CD4-positive, alpha-beta T cell treated with Interleukin-6 for 4 hours (primary cell): ENCODE results near the gene LAT.
A peak's percentile ranks its signal among the peaks of the same experiment; 100 is the strongest.
"Not testable (repeated sequence)": the region's sequence is repeated elsewhere in the genome, so short reads cannot be mapped to it uniquely, and the experiment has no call there.

ENCODE experiments used
- DNase-seq: peaks from one replicate; pipeline ENCODE4 v3.0.0-alpha.2; 2020; ENCODE audit warnings: mixed read lengths

Gene LAT

DNA sequence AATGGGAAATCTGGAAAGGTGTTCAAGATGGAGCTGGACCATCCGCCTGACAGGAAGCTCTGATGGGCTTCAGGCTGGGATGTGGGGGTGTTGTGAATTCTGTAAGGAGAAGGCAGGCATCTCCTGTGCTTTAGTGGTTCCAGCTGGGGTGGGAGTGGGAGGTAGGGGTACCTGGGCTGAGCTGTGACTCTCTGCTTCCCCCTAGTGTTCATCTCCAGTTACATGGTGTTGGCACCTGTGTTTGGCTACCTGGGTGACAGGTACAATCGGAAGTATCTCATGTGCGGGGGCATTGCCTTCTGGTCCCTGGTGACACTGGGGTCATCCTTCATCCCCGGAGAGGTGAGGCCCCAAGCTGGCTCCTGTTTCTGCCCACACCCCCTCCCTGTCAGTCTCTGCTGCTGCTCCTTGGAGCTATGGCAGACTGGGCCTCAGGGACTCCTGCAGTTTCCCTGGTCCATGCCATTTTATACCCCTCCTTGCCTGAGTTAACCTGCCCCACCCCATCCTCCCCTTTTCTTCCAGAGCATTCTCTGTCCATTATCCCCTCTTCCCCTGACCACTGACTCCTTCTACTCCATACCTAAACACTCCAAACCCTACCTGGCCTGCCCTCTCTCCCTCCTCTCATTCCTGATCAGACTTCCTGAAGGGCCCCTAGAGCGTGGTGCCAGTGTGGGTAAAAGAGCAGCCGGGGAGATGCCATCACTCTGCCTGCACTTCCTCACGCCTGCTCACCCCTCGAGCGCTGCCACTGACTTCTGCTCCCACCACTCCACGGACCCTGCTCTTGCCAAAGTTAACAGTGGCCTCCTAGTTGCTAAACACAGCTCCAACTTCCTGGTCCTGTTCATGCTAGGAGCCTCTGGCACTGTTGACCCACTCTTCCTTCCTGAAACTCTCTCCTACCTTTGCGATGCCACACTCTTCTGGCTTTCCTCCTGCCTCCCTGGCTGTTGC lies 6.9 kb upstream of the LAT start:
- DNase-seq: peak; percentile 60

- DNase-seq: peak; percentile 29
Observed at GRCh38 chr16:28980330-28980729, 4.5 kb upstream of the LAT start.

DNA sequence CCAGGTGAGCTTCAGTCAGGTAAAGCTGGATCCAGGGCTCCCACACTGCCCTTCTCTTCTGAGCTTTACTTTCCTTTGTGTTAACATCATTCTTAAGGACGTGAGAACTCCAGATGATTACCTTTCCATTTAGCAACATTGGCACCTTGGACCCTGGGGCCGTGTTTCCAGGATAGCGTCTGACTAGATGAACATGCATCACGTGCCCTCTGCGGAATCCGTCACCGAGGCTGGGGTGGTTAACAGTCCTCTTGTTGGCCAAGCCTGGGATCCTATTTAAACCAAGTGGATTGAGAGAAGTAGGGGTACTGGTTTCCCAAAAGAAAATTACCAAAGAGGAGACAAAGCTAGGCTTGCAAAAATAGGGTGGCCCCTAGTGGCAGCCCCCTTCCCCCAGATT lies 3.9 kb upstream of the LAT start:
- no peak for DNase-seq

DNA sequence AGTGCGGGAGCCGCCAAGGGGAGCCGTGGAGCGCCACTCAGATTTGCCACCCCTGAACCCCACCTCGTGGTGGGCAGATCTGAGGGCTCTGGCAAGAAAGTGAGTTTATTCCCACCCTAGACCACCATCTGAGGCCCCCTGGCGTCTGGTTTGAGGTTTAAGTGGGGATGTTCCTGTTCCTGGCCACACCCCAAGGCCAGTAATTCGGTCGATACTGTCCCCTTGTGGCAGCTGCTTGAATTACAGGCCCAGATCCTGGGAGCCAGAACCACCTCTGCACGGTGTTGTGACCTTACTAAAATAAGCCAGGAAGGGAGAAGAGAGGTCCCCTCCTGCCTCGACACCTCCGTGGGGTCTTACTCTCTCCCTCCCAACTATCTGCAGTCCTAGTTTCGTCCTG lies 3.3 kb upstream of the LAT start:
- DNase-seq: peak; percentile 41

GRCh38 chr16:28982418-28982817 lies 2.4 kb upstream of the LAT start:
- no peak for DNase-seq

GRCh38 chr16:28982949-28983348 lies 1.9 kb upstream of the LAT start:
- no peak for DNase-seq

DNA sequence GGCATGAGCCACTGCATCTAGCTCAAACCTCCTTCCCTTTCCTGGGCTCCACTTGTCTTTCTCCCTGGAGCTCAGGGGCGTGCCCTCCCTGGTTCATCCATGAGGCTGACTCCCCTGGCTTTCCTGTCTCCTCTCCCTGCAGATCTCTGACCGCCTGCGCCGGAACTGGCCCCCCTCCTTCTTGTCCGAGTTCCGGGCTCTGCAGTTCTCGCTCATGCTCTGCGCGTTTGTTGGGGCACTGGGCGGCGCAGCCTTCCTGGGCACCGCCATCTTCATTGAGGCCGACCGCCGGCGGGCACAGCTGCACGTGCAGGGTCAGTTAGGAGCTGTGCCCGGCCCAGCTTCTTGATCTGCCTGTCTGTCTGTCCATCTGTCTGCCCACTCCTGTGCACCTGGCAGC lies 1.2 kb upstream of the LAT start:
- no peak for DNase-seq

GRCh38 chr16:28984091-28984490 lies 761 bp upstream of the LAT start:
- DNase-seq: peak; percentile 22

- peak; percentile 56 for DNase-seq
Observed at GRCh38 chr16:28985211-28986041, 574 bp downstream of the LAT start.

GRCh38 chr16:28986046-28986445 lies 1.2 kb downstream of the LAT start:
- peak; percentile 61 for DNase-seq

DNA sequence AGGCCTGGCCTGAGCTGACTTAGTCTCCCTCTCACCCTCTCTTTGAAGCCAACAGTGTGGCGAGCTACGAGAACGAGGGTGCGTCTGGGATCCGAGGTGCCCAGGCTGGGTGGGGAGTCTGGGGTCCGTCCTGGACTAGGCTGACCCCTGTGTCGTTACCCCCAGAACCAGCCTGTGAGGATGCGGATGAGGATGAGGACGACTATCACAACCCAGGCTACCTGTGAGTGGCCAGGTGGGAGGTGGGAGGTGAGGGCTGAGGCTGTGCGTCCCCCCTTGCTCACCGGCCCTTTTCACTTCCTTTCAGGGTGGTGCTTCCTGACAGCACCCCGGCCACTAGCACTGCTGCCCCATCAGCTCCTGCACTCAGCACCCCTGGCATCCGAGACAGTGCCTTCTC lies 1.6 kb downstream of the LAT start:
- DNase-seq: peak; percentile 51

GRCh38 chr16:28987170-28987853 lies 2.5 kb downstream of the LAT start:
- DNase-seq: no peak

DNA sequence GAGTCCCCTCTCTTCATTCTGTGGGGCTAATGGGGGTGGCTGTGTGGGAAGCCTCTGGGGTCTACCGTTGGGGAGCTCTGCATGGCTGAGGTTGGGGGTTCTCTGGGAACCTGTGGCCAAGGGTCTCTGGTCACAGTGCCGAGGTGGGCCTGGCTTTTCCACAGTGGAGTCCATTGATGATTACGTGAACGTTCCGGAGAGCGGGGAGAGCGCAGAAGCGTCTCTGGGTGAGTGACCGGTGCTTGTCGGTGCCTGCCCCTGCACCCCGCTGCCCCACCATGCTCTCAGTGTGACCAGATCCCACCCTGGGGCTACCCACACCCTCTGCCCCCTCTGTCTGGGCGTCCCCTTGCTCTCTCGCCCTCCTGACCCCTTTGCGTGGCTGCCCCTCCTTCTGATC lies 4.5 kb downstream of the LAT start:
- no peak for DNase-seq

DNA sequence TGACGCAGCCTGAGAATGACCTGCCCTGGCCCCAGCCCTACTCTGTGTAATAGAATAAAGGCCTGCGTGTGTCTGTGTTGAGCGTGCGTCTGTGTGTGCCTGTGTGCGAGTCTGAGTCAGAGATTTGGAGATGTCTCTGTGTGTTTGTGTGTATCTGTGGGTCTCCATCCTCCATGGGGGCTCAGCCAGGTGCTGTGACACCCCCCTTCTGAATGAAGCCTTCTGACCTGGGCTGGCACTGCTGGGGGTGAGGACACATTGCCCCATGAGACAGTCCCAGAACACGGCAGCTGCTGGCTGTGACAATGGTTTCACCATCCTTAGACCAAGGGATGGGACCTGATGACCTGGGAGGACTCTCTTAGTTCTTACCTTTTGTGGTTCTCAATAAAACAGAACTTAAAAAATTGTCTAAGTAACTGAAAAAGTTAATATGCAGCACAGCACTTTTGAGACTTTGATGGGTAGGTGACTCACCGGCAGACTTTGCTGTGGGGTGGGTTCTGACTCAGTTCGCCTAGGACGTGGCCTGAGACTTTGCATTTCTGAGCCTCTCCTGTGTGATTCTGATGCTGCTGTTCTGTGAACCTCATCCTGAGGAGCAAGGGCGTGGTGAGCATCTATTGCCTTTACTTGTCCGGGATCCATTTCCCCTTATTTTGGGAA lies 5.7 kb downstream of the LAT start:
- peak; percentile 84 for DNase-seq

GRCh38 chr16:28991687-28992086 lies 6.8 kb downstream of the LAT start:
- DNase-seq: no peak

- no peak for DNase-seq
Observed at GRCh38 chr16:28992496-28992895, 7.6 kb downstream of the LAT start.

- DNase-seq: no peak
Observed at GRCh38 chr16:28998837-28999236, 14.0 kb downstream of the LAT start.

- no peak for DNase-seq
Observed at GRCh38 chr16:28999577-28999976, 14.7 kb downstream of the LAT start.

DNA sequence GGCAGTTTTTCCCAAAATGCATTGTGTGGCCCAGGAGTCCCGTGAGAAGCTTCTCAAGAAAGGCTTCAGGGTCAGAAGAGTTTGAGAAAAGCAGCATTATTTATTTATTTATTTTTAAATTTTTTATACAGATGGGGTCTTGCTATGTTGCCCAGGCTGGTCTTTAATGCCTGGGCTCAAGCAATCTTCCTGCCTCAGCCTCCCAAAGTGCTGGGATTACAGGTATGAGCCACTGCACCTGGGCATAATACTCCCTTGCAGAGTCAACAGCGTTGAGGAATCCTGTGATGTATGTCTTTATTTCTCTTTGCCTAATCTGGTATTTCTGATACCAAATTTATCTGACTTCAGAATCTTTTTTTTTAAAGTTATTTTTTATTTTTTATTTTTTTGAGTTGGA lies 15.2 kb downstream of the LAT start:
- no peak for DNase-seq

DNA sequence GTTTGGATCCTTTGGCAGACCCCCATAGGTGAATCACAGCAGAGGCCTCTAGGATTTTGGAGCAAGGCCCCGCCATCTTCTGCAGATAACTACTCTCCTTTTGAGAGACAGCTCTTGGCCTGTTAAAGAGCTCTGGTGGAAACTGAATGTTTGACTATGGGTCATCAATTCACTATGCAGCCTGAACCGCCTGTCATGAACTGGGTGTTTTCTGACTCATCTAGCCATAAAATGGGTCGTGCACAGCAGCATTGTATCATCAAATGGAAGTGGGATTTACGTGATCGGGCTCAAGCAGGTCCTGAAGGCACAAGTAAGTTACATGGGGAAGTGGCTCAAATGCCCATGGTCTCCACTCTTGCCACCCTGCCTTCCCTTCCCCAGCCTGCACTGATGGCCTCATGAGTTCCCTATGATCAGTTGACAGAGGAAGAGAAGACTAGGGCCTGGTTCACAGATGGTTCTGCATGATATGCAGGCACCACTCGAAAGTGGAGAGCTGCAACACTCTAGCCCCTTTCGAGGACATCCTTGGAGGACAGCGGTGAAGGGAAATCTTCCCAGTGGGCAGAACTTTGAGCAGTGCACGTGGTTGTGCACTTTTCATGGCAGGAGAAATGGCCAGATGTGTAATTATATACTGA lies 19.8 kb downstream of the LAT start:
- DNase-seq: not testable (repeated sequence)

GRCh38 chr16:29007730-29008593 lies 23.1 kb downstream of the LAT start:
- DNase-seq: peak; percentile 88
